ENCODE data around the gene PCNT.

PCNT gene

DNA sequence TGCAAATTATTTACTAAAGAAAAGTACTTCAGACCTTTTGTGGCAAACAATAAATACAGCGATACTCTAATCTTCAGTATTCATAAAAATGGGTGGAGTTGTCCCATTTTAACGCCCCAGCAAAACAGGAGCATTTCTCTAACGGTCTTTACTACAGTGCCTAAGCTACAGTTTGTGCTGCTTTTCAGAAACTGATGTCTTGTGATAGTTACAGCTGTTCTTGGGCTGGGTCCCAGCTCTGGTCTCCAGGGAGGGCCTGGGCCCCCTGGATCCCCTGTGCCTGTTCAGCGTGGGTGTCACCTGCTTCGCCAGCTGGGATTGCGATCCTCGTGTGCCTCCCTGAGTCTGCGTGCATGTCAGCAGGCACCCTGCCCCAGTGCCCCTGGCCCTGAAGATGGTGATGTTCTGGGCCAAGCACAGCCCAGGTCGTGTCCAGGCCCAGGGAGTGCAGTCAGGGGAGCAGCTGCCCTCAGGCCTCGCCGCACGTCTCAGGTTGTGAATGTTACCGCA lies 70.7 kb downstream of the PCNT start:
- H3K9me3 Mint-ChIP-seq = no peaks in the 10 kb centered on the region
- no peaks in the 10 kb centered on the region for H3K27me3 Mint-ChIP-seq (ENCODE audit: low read depth)
- peaks cover 34% of the 10 kb centered on the region for H3K4me1 Mint-ChIP-seq
- TF ChIP-seq, protein P1, sequence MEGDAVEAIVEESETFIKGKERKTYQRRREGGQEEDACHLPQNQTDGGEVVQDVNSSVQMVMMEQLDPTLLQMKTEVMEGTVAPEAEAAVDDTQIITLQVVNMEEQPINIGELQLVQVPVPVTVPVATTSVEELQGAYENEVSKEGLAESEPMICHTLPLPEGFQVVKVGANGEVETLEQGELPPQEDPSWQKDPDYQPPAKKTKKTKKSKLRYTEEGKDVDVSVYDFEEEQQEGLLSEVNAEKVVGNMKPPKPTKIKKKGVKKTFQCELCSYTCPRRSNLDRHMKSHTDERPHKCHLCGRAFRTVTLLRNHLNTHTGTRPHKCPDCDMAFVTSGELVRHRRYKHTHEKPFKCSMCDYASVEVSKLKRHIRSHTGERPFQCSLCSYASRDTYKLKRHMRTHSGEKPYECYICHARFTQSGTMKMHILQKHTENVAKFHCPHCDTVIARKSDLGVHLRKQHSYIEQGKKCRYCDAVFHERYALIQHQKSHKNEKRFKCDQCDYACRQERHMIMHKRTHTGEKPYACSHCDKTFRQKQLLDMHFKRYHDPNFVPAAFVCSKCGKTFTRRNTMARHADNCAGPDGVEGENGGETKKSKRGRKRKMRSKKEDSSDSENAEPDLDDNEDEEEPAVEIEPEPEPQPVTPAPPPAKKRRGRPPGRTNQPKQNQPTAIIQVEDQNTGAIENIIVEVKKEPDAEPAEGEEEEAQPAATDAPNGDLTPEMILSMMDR (IDR thresholded peaks at IDR 0.05; ENCODE audit: unreplicated experiment in 3 of 3) = no peak
- H3K36me3 Mint-ChIP-seq (ENCODE audit: low read depth) = peaks cover 35% of the 10 kb centered on the region
- H3K27ac Mint-ChIP-seq = peak overlapping the region; percentile 91 to 93 (median 92)
- no peak overlapping the region for H3K4me3 Mint-ChIP-seq

GRCh38 chr21:46397211-46397905 lies 73.4 kb downstream of the PCNT start:
- Mint-ChIP-seq H3K27ac (no peak overlapping the region), H3K9me3 (no peaks in the 10 kb centered on the region), H3K4me3 (no peak overlapping the region), H3K36me3 (ENCODE audit: low read depth) (peaks cover 42% of the 10 kb centered on the region), H3K27me3 (ENCODE audit: low read depth) (no peaks in the 10 kb centered on the region), H3K4me1 (peaks cover 25% of the 10 kb centered on the region)
- TF ChIP-seq, protein P1 (IDR thresholded peaks at IDR 0.05; ENCODE audit: unreplicated experiment in 3 of 3) = no peak

DNA sequence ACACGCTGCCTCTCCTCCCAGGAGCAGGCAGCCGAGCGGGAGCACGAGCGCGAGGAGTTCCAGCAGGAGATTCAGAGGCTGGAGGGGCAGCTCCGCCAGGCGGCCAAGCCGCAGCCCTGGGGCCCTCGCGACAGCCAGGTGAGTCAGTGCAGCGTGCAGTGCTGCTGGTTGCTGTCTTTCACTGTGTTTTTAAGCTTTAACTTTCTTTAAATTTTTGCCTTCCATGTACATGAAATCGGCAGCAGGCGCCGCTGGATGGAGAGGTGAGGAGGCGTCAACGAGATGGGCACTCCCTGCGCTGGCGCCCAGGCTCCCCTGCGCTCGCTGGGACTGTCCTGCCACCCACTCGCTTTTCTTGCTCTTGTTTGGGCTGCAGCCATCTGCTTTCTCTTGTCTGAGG lies 74.0 kb downstream of the PCNT start:
- Mint-ChIP-seq H3K4me3 (no peak overlapping the region), H3K27me3 (ENCODE audit: low read depth) (no peaks in the 10 kb centered on the region), H3K36me3 (ENCODE audit: low read depth) (peaks cover 42% of the 10 kb centered on the region), H3K27ac (no peak overlapping the region), H3K9me3 (no peaks in the 10 kb centered on the region), H3K4me1 (peaks cover 19% of the 10 kb centered on the region)
- TF ChIP-seq, protein P1 (IDR thresholded peaks at IDR 0.05; ENCODE audit: unreplicated experiment in 3 of 3) = no peak

DNA sequence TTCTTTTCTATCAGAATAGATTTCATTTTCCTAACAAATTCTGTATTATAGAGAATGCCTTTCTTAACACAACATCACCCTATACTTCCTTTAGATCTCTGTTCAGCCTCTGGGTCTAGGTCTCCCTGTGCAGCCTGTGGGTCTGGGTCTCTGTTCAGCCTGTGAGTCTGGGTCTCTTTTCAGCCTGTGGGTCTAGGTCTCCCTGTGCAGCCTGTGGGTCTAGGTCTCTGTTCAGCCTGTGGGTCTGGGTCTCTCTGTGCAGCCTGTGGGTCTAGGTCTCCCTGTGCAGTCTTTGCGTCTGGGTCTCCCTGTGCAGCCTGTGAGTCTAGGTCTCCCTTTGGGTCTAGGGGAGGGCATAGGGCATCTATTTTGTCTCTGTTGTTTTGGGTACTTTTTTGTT lies 75.2 kb downstream of the PCNT start:
- no peaks in the 10 kb centered on the region for H3K9me3 Mint-ChIP-seq
- no peak overlapping the region for H3K4me3 Mint-ChIP-seq
- H3K4me1 Mint-ChIP-seq = peaks cover 7% of the 10 kb centered on the region
- H3K27ac Mint-ChIP-seq = no peak overlapping the region
- peaks cover 46% of the 10 kb centered on the region for H3K36me3 Mint-ChIP-seq (ENCODE audit: low read depth)
- TF ChIP-seq, protein P1 (IDR thresholded peaks at IDR 0.05; ENCODE audit: unreplicated experiment in 3 of 3) = no peak
- H3K27me3 Mint-ChIP-seq (ENCODE audit: low read depth) = no peaks in the 10 kb centered on the region

- H3K27ac Mint-ChIP-seq = no peak overlapping the region
- no peaks in the 10 kb centered on the region for H3K27me3 Mint-ChIP-seq (ENCODE audit: low read depth)
- no peak overlapping the region for H3K4me3 Mint-ChIP-seq
- peaks cover 42% of the 10 kb centered on the region for H3K36me3 Mint-ChIP-seq (ENCODE audit: low read depth)
- no peaks in the 10 kb centered on the region for H3K9me3 Mint-ChIP-seq
- TF ChIP-seq, protein P1 (IDR thresholded peaks at IDR 0.05; ENCODE audit: unreplicated experiment in 3 of 3) = no peak
- peaks cover 2% of the 10 kb centered on the region for H3K4me1 Mint-ChIP-seq
These were observed 75.7 kb downstream of the PCNT start for GRCh38 chr21:46399686-46400085.
